ENCODE data around the gene AP1G1.
A peak's percentile ranks its signal among the peaks of the same experiment; 100 is the strongest.
"Not testable (repeated sequence)": the region's sequence is repeated elsewhere in the genome, so short reads cannot be mapped to it uniquely, and the experiment has no call there.

AP1G1 gene

GRCh38 chr16:71709229-71709781 is 99.3 kb downstream of the AP1G1 start:
- FAIRE-seq (peak; percentile 52), DNase-seq (ENCODE audit: insufficient read length, low spot score) (no peak)

GRCh38 chr16:71708696-71709095 is 99.9 kb downstream of the AP1G1 start:
- FAIRE-seq = no peak

GRCh38 chr16:71707199-71707598 is 101.4 kb downstream of the AP1G1 start:
- FAIRE-seq (no peak), DNase-seq (ENCODE audit: insufficient read length, low spot score) (no peak)

More at GRCh38 chr16:71708696-71709095, 99.9 kb downstream of the AP1G1 start:
- DNase-seq (ENCODE audit: insufficient read length, low spot score) = no peak

- no peak for DNase-seq (ENCODE audit: insufficient read length, low spot score)
- FAIRE-seq = no peak
These were observed 102.6 kb downstream of the AP1G1 start for GRCh38 chr16:71706046-71706445.

- no peak for DNase-seq (ENCODE audit: insufficient read length, low spot score)
- no peak for FAIRE-seq
These were observed 105.3 kb downstream of the AP1G1 start for GRCh38 chr16:71703333-71703732.

- no peak for DNase-seq (ENCODE audit: insufficient read length, low spot score)
- FAIRE-seq = peak; percentile 74
These were observed 107.8 kb downstream of the AP1G1 start for GRCh38 chr16:71700831-71701230.

GRCh38 chr16:71698491-71698890 is 110.1 kb downstream of the AP1G1 start:
- DNase-seq (ENCODE audit: insufficient read length, low spot score) (no peak), FAIRE-seq (peak; percentile 48)

GRCh38 chr16:71693164-71693563 is 115.5 kb downstream of the AP1G1 start:
- DNase-seq (ENCODE audit: insufficient read length, low spot score) (no peak), FAIRE-seq (peak; percentile 74)

- DNase-seq (ENCODE audit: insufficient read length, low spot score) (no peak), FAIRE-seq (no peak)
These were observed 118.7 kb downstream of the AP1G1 start for GRCh38 chr16:71689901-71690300.

GRCh38 chr16:71687861-71688260 is 120.8 kb downstream of the AP1G1 start:
- FAIRE-seq (no peak), DNase-seq (ENCODE audit: insufficient read length, low spot score) (no peak)

- FAIRE-seq; DNase-seq (ENCODE audit: insufficient read length, low spot score): not testable (repeated sequence)
These were observed 124.4 kb downstream of the AP1G1 start for GRCh38 chr16:71684280-71684679.

GRCh38 chr16:71681360-71681759 is 127.3 kb downstream of the AP1G1 start:
- DNase-seq (ENCODE audit: insufficient read length, low spot score) (no peak), FAIRE-seq (no peak)
